ENCODE measurements around the gene FCER2. TPM values are rescaled to one million over a fixed set of nuclear protein-coding genes. Genes with fewer than 3 reads are reported as not detected.

The FCER2 gene
- total and polyA plus RNA-seq, 2 of the 13 experiments (the other 11 are each of a cell fraction or from before 2014, with no cell fraction given) = not detected

DNA sequence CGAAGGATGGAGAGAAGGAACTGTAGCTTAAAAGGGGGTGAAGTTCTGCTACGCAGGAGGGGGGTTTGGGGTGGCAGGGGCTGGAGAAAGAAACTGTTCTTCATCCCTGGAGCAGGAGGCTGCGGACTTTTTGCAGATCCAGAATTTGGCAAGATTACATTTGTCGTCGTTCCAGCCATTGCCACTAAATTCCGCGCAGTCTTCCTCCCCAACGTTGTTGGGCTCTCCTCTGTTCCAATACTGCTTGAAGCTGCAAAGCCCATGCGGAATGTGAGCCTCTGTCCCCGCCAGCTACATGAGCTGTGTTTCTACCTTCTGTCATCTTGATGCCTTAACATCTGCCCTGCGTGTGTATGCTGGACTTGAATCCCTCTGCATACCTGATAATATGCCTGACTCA is 41.1 kb upstream of the FCER2 start (continued):
- TF ChIP-seq, protein P1, sequence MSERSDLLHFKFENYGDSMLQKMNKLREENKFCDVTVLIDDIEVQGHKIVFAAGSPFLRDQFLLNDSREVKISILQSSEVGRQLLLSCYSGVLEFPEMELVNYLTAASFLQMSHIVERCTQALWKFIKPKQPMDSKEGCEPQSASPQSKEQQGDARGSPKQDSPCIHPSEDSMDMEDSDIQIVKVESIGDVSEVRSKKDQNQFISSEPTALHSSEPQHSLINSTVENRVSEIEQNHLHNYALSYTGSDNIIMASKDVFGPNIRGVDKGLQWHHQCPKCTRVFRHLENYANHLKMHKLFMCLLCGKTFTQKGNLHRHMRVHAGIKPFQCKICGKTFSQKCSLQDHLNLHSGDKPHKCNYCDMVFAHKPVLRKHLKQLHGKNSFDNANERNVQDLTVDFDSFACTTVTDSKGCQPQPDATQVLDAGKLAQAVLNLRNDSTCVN (CRISPR knock-in tag; IDR thresholded peaks at IDR 0.05; ENCODE audit: borderline replicate concordance) = no peak
- no peak for TF ChIP-seq ZFP1 (CRISPR knock-in tag; IDR thresholded peaks at IDR 0.05)

DNA sequence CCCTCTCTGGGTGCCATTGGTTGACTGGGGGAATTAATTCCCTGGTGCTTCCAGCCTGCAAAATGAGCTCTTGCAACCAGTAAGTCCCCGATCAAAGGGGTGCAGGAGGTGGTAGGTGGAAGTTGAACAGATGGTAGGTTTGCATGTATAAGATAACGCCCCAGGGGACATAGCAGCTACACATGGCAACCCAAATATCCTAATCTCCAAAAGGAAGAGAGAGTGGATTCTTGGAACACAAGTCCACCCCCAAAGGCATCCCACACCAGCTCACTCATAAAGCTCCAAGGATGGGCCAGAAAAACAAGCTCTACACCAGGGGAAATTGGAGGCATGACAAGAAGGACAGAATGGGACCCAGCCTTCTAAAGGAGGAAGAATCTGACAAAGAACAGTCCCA is 40.6 kb upstream of the FCER2 start:
- BruUV-seq (replicated peaks) = no TSS peak
- in situ Hi-C loops (cut with HindIII; ENCODE audit: extremely low pct_ligation_motif_present, low pct_unique_long_range_greater_than_20kb) = no loop called here
- Histone ChIP-seq H3K9me3 (ENCODE audit: low read length) (no peaks in the 10 kb centered on the region), H3K4me3 (replicated peaks in 1 of 3; ENCODE audit: insufficient read depth in 1 of 3, low read depth in 2 of 3, low read length in 3 of 3) (no peak overlapping the region), H3K36me3 (replicated peaks in 1 of 2; ENCODE audit: control insufficient read depth in 1 of 2, insufficient read depth in 2 of 2, low read length in 2 of 2) (no peaks in the 10 kb centered on the region), H3K79me2 (ENCODE audit: insufficient read depth, low read length) (no peaks in the 10 kb centered on the region), H3K4me1 (ENCODE audit: insufficient read depth, low read length) (peaks cover 6% of the 10 kb centered on the region; the same call in 1 of the 2 replicates), H3K9ac (ENCODE audit: insufficient read depth, low read depth, low read length) (no peak overlapping the region), H3K4me2 (ENCODE audit: low read depth, low read length) (no peak overlapping the region), H4K20me1 (ENCODE audit: insufficient read depth, low read length) (no peaks in the 10 kb centered on the region), H3K27me3 (ENCODE audit: control insufficient read depth in 1 of 2, insufficient read depth in 2 of 2, low read length in 2 of 2) (peaks cover 3 to 27% of the 10 kb centered on the region in 2 experiments; a peak in 2 of 5 replicates), H2AFZ (ENCODE audit: low read length) (no peak overlapping the region), H3K27ac (ENCODE audit: extremely low read length, insufficient read depth, low read length) (no peak overlapping the region)
- FAIRE-seq = no peak
- POLR2A ChIA-PET = interaction anchor here (0.7 to 0.9 kb wide), 2 partner anchors 167 to 344 kb away, joined by 3 read pairs; no protein-coding TSS in a partner anchor
- no peak for ATAC-seq
- DNase-seq (ENCODE audit: low spot score) = no peak
- CTCF ChIA-PET (ENCODE audit: low intra/inter-chr PET ratio, low total read pairs) = no interaction called here
- intact Hi-C loops (cut with micrococcal nuclease; ENCODE audit: unreplicated experiment) = no loop called here
- 8% methylated on average over 2 of the region's 2 CpGs for WGBS (ENCODE audit: low lambda C conversion rate)
- TF ChIP-seq ZNF878 (CRISPR knock-in tag; IDR thresholded peaks at IDR 0.05) (no peak), ZSCAN31 (CRISPR knock-in tag; IDR thresholded peaks at IDR 0.05; ENCODE audit: low read depth) (no peak), XRCC5 (optimal IDR thresholded peaks at IDR 0.05; ENCODE audit: low read length) (no peak), SMYD3 (CRISPR knock-in tag; IDR thresholded peaks at IDR 0.05) (no peak), ARNTL (CRISPR knock-in tag; IDR thresholded peaks at IDR 0.05) (no peak), HMG20A (CRISPR knock-in tag; IDR thresholded peaks at IDR 0.05; ENCODE audit: borderline replicate concordance) (no peak), MLLT10 (CRISPR knock-in tag; IDR thresholded peaks at IDR 0.05) (no peak), ZNF138 (CRISPR knock-in tag; IDR thresholded peaks at IDR 0.05; ENCODE audit: low read depth) (no peak), KAT2B (IDR thresholded peaks at IDR 0.05; ENCODE audit: borderline replicate concordance, low read depth, low read length) (no peak), KDM6A (CRISPR knock-in tag; IDR thresholded peaks at IDR 0.05; ENCODE audit: low read depth) (no peak)
- TF ChIP-seq, protein P2, sequence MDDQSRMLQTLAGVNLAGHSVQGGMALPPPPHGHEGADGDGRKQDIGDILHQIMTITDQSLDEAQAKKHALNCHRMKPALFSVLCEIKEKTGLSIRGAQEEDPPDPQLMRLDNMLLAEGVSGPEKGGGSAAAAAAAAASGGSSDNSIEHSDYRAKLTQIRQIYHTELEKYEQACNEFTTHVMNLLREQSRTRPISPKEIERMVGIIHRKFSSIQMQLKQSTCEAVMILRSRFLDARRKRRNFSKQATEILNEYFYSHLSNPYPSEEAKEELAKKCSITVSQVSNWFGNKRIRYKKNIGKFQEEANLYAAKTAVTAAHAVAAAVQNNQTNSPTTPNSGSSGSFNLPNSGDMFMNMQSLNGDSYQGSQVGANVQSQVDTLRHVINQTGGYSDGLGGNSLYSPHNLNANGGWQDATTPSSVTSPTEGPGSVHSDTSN (CRISPR knock-in tag; IDR thresholded peaks at IDR 0.05; ENCODE audit: borderline replicate concordance) = no peak
- TF ChIP-seq, protein P3, sequence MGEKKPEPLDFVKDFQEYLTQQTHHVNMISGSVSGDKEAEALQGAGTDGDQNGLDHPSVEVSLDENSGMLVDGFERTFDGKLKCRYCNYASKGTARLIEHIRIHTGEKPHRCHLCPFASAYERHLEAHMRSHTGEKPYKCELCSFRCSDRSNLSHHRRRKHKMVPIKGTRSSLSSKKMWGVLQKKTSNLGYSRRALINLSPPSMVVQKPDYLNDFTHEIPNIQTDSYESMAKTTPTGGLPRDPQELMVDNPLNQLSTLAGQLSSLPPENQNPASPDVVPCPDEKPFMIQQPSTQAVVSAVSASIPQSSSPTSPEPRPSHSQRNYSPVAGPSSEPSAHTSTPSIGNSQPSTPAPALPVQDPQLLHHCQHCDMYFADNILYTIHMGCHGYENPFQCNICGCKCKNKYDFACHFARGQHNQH (CRISPR knock-in tag; IDR thresholded peaks at IDR 0.05) = no peak
- TF ChIP-seq, protein P4, sequence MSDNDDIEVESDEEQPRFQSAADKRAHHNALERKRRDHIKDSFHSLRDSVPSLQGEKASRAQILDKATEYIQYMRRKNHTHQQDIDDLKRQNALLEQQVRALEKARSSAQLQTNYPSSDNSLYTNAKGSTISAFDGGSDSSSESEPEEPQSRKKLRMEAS (IDR thresholded peaks at IDR 0.05) = no peak
- TF ChIP-seq, protein P5, sequence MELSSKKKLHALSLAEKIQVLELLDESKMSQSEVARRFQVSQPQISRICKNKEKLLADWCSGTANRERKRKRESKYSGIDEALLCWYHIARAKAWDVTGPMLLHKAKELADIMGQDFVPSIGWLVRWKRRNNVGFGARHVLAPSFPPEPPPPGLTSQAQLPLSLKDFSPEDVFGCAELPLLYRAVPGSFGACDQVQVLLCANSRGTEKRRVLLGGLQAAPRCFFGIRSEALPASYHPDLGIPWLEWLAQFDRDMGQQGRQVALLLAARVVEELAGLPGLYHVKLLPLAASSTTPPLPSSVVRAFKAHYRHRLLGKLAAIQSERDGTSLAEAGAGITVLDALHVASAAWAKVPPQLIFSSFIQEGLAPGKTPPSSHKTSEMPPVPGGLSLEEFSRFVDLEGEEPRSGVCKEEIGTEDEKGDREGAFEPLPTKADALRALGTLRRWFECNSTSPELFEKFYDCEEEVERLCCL (CRISPR knock-in tag; IDR thresholded peaks at IDR 0.05; ENCODE audit: borderline replicate concordance) = no peak
- TF ChIP-seq, protein P6, sequence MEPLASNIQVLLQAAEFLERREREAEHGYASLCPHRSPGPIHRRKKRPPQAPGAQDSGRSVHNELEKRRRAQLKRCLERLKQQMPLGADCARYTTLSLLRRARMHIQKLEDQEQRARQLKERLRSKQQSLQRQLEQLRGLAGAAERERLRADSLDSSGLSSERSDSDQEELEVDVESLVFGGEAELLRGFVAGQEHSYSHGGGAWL (CRISPR knock-in tag; IDR thresholded peaks at IDR 0.05) = no peak
- TF ChIP-seq, protein P7, sequence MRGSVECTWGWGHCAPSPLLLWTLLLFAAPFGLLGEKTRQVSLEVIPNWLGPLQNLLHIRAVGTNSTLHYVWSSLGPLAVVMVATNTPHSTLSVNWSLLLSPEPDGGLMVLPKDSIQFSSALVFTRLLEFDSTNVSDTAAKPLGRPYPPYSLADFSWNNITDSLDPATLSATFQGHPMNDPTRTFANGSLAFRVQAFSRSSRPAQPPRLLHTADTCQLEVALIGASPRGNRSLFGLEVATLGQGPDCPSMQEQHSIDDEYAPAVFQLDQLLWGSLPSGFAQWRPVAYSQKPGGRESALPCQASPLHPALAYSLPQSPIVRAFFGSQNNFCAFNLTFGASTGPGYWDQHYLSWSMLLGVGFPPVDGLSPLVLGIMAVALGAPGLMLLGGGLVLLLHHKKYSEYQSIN (CRISPR knock-in tag; IDR thresholded peaks at IDR 0.05; ENCODE audit: borderline replicate concordance) = no peak
